PC-3 (cell line): ENCODE measurements around the gene NIFK. TPM values are rescaled to one million over a fixed set of nuclear protein-coding genes. Genes with fewer than 3 reads are reported as not detected.
A peak's percentile ranks its signal among the peaks of the same experiment; 100 is the strongest.
"Not testable (repeated sequence)": the region's sequence is repeated elsewhere in the genome, so short reads cannot be mapped to it uniquely, and the experiment has no call there.

Experiments used
- ATAC-seq: fragments of 200-7000 bp; cut with Tn5 transposase; 2 replicates; pipeline ENCODE4 v1.9.1; 2020; ENCODE audit warnings: mild to moderate bottlenecking, moderate library complexity
- BruUV-seq: library from RNA; stranded (reverse); fragments of 400-500 nt; replicated peaks from 2 replicates; lab custom pipeline; 2021; lab: Mats Ljungman, UMichigan
- CTCF ChIA-PET: fragments of 300-600 bp; sonication (Branson Sonifier 250); formaldehyde crosslinking; loops from one replicate; lab custom pipeline; 2022; ENCODE audit warnings: antibody characterized with exemption; lab: Charles Lee
- POLR2A ChIA-PET: fragments of 300-600 bp; sonication (Branson Sonifier 250); formaldehyde crosslinking; loops from one replicate; lab custom pipeline; 2022; ENCODE audit warnings: antibody characterized with exemption; ENCODE audit not compliant: unreplicated experiment; lab: Charles Lee
- DNase-seq: peaks from one replicate; pipeline ENCODE4 v3.0.0-alpha.2; 2015
- H2AFZ ChIP-seq: fragments of 300-600 bp; sonication (generic); 2 replicates; pipeline ENCODE4 v1.6.0; 2016; ENCODE audit warnings: antibody characterized with exemption, low read length
- H3F3A ChIP-seq: fragments of 300-600 bp; sonication (generic); one replicate; pipeline ENCODE4 v1.6.0; 2017; ENCODE audit warnings: antibody characterized with exemption, low read length, control low read depth, mild to moderate bottlenecking; ENCODE audit not compliant: unreplicated experiment
- H3K27ac ChIP-seq: fragments of 300-600 bp; sonication (generic); 2 replicates; pipeline ENCODE4 v1.5.1; 2016; ENCODE audit warnings: mild to moderate bottlenecking, low read length
- H3K27me3 ChIP-seq: fragments of 300-600 bp; sonication (generic); 2 replicates; pipeline ENCODE4 v1.6.1; 2016; ENCODE audit warnings: low read length, mixed read lengths
- H3K36me3 ChIP-seq: fragments of 300-600 bp; sonication (generic); 2 replicates; pipeline ENCODE4 v1.6.1; 2016; ENCODE audit warnings: low read depth, mixed run types, low read length, mixed read lengths
- H3K4me1 ChIP-seq: fragments of 300-600 bp; sonication (generic); 2 replicates; pipeline ENCODE4 v1.5.1; 2016; ENCODE audit warnings: low read length; ENCODE audit not compliant: insufficient read depth
- H3K4me2 ChIP-seq: fragments of 300-600 bp; sonication (generic); 2 replicates; pipeline ENCODE4 v1.6.0; 2016; ENCODE audit warnings: low read length
- H3K4me3 ChIP-seq: fragments of 300-600 bp; sonication (generic); 2 replicates; pipeline ENCODE4 v1.5.1; 2016; ENCODE audit warnings: mild to moderate bottlenecking, low read length, mixed read lengths
- H3K79me2 ChIP-seq: fragments of 300-600 bp; sonication (generic); 2 replicates; pipeline ENCODE4 v1.6.1; 2017; ENCODE audit warnings: low read length, mixed read lengths
- H3K9ac ChIP-seq: fragments of 300-600 bp; sonication (generic); 2 replicates; pipeline ENCODE4 v1.6.0; 2016; ENCODE audit warnings: mild to moderate bottlenecking, low read length
- H3K9me2 ChIP-seq: fragments of 300-600 bp; sonication (generic); replicated peaks from 2 replicates; pipeline ENCODE4 v1.6.1; 2016; ENCODE audit warnings: mixed run types, low read length, mixed read lengths
- H3K9me3 ChIP-seq: fragments of 300-600 bp; sonication (generic); 2 replicates; pipeline ENCODE4 v1.6.1; 2016; ENCODE audit warnings: low read length, mixed read lengths
- H4K20me1 ChIP-seq: fragments of 300-600 bp; sonication (generic); 2 replicates; pipeline ENCODE4 v1.6.1; 2016; ENCODE audit warnings: low read length, mixed read lengths
- EZH2 ChIP-seq: fragments of 300-600 bp; sonication (generic); IDR thresholded peaks from one replicate; pipeline ENCODE4 v1.6.1; 2017; ENCODE audit warnings: antibody characterized with exemption, mild to moderate bottlenecking, low read length; ENCODE audit not compliant: unreplicated experiment
- EZH2phosphoT487 ChIP-seq: fragments of 300-600 bp; sonication (generic); IDR thresholded peaks from 2 replicates; pipeline ENCODE4 v1.6.1; 2018; ENCODE audit warnings: mild to moderate bottlenecking, antibody characterized with exemption, low read length, borderline replicate concordance
- intact Hi-C: fragments of 100-400 bp; cut with micrococcal nuclease; formaldehyde crosslinking; loops from 2 replicates; pipeline ENCODE4 v1.9.0; 2023
- total RNA-seq: library from RNA; depleted of rRNA; stranded (reverse); fragments of >200 nt; gene quantifications from 2 replicates; pipeline ENCODE4 v1.2.3, GENCODE V29; 2014
- TF ChIP-seq, protein P1 (sequence below): fragments of 300-600 bp; sonication (generic); conservative IDR thresholded peaks from 2 replicates; pipeline ENCODE4 v1.5.1; 2017; ENCODE audit warnings: antibody characterized with exemption, low read depth, mild to moderate bottlenecking, low read length

Gene NIFK
- total RNA-seq, 1 experiment from 2014 or later = 64.1 TPM

DNA sequence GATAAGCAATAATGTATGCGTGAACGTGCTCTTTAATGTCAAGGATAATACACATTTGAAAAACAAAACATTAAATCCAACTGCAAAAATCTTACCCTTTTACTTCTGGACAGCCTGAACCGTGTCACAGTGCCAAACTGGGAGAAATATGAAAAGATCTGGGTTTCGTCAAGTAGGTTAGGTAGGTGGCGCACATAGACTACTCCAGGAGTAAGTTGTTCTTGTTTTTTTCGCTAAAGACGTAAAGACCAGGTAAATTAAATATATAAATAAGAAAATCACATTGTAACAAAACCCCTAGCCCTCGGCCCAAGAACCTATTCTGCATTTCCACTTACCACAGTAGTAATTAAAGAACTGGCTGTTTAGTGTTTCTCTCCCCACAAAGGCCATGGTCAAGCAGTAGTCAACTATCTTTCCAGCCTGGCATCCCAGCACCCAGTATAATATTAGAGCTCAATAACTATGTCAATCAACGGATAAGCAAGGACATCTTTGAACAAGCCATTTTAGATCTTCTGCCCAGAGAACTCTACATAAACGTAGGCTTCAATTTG is 1.1 kb downstream of the NIFK start:
- DNase-seq = peak; percentile 50

DNA sequence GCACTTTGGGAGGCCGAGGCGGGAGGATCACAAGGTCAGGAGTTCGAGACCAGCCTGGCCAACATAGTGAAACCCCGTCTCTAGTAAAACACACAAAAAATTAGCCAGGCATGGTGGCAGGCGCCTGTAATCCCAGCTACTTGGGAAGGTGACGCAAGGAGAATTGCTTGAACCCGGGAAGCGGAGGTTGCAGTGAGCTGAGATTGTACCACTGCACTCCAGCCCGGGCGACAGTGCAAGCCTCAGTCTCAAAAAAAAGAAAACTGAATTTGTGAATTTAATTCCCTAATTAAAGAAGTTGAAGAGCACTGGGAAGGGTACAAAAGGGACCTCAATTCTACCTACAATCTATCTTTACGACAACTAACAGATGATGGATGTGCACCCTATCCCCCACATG is 2.1 kb downstream of the NIFK start:
- H4K20me1 ChIP-seq = peaks cover 16% of the 10 kb centered on the region
- H3K9me2 ChIP-seq, H3K9me3 ChIP-seq, H3K9ac ChIP-seq, ATAC-seq, DNase-seq, intact Hi-C loops, H3K4me1 ChIP-seq, H3K27ac ChIP-seq, H2AFZ ChIP-seq, BruUV-seq, CTCF ChIA-PET, H3F3A ChIP-seq, POLR2A ChIA-PET, H3K27me3 ChIP-seq: not testable (repeated sequence)
- H3K36me3 ChIP-seq = peaks cover 38% of the 10 kb centered on the region; the same call in 1 of the 2 replicates
- H3K4me2 ChIP-seq = peak overlapping the region; percentile 90; the same call in 1 of the 2 replicates
- H3K79me2 ChIP-seq = peaks cover 40% of the 10 kb centered on the region
- H3K4me3 ChIP-seq = peak overlapping the region; percentile 100

More for the DNA sequence above, 1.1 kb downstream of the NIFK start:
- Histone ChIP-seq H3K4me3 (peak overlapping the region; percentile 100), H2AFZ (no peak overlapping the region), H3K4me1 (peaks cover 9% of the 10 kb centered on the region), H3K27ac (0 out of 2 replicates have a peak overlapping the region, but pooled peaks have one; percentile 68), H3K9ac (peak overlapping the region; percentile 100), H3K4me2 (peak overlapping the region; percentile 90), H3K36me3 (peaks cover 32% of the 10 kb centered on the region; the same call in 1 of the 2 replicates), H3K9me3 (no peaks in the 10 kb centered on the region), H3K27me3 (no peaks in the 10 kb centered on the region), H3K9me2 (no peaks in the 10 kb centered on the region), H3K79me2 (peaks cover 40% of the 10 kb centered on the region), H4K20me1 (peaks cover 16% of the 10 kb centered on the region), H3F3A (no peaks in the 10 kb centered on the region)
- intact Hi-C loops = loop anchor here (1.0 to 2.0 kb wide), 2 partner anchors 19 to 204 kb away; partner anchors contain the start of gene TSN
- ChIA-PET POLR2A (no interaction called here), CTCF (no interaction called here)
- ATAC-seq = no peak
- BruUV-seq = no TSS peak
- TF ChIP-seq, protein P1, sequence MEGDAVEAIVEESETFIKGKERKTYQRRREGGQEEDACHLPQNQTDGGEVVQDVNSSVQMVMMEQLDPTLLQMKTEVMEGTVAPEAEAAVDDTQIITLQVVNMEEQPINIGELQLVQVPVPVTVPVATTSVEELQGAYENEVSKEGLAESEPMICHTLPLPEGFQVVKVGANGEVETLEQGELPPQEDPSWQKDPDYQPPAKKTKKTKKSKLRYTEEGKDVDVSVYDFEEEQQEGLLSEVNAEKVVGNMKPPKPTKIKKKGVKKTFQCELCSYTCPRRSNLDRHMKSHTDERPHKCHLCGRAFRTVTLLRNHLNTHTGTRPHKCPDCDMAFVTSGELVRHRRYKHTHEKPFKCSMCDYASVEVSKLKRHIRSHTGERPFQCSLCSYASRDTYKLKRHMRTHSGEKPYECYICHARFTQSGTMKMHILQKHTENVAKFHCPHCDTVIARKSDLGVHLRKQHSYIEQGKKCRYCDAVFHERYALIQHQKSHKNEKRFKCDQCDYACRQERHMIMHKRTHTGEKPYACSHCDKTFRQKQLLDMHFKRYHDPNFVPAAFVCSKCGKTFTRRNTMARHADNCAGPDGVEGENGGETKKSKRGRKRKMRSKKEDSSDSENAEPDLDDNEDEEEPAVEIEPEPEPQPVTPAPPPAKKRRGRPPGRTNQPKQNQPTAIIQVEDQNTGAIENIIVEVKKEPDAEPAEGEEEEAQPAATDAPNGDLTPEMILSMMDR = peak; percentile 56
- TF ChIP-seq EZH2phosphoT487 = no peak
- TF ChIP-seq EZH2 = no peak

DNA sequence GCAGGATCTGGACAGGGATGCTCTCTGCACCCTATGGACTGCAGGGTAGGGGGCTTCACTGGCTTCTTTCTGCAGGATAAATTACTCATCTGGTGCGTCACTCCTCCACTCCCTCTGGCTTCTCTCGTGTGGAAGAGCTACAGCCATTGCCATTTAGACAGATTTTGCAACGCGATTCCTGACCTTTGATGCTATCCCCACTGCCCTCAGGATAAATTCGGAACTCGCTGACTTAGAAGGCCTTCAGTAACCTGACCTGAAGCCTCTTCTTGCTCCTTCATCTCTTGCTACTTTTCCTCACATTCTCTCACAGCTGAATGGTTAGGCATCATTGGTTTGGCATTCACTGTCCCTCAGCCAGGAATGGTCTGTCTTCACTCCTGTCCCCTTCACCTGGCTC is 5.3 kb downstream of the NIFK start:
- H3K79me2 ChIP-seq = peaks cover 36% of the 10 kb centered on the region
- peaks cover 9% of the 10 kb centered on the region for H3K4me1 ChIP-seq
- no peak overlapping the region for H2AFZ ChIP-seq
- ATAC-seq (no peak), DNase-seq (no peak)
- ChIA-PET POLR2A (no interaction called here), CTCF (no interaction called here)
- H3K9me3 ChIP-seq = no peaks in the 10 kb centered on the region
- H3K4me2 ChIP-seq = no peak overlapping the region
- no peaks in the 10 kb centered on the region for H3K9me2 ChIP-seq
- H3F3A ChIP-seq = no peaks in the 10 kb centered on the region
- intact Hi-C loops = no loop called here
- no peak overlapping the region for H3K4me3 ChIP-seq
- peaks cover 65% of the 10 kb centered on the region for H3K36me3 ChIP-seq
- no TSS peak for BruUV-seq
- TF ChIP-seq, protein P1 = no peak
- TF ChIP-seq EZH2 = no peak
- no peak for TF ChIP-seq EZH2phosphoT487
- H3K9ac ChIP-seq = no peak overlapping the region
- H3K27ac ChIP-seq = no peak overlapping the region
- peaks cover 16% of the 10 kb centered on the region for H4K20me1 ChIP-seq
- H3K27me3 ChIP-seq = no peaks in the 10 kb centered on the region
